HL-60/S4 (cell line): Measurements from ENCODE around the gene MMP12.
"Not testable (repeated sequence)": the region's sequence is repeated elsewhere in the genome, so short reads cannot be mapped to it uniquely, and the experiment has no call there.

Experiments used
- in situ Hi-C: fragments of 300-500 bp; cut with MboI; formaldehyde crosslinking; loops from 2 replicates; pipeline ENCODE4 v1.14.3; 2022; ENCODE audit warnings: low sequenced_read_pairs

Gene MMP12

GRCh38 chr11:102874852-102875251 lies at the start of gene MMP12:
Gene MMP12, minus strand, starts transcription at chr11:102874982. Its CDS starts 45 bp downstream, at chr11:102874937.
- in situ Hi-C loops: no loop called here

GRCh38 chr11:102921587-102922220 lies 46.9 kb upstream of the MMP12 start:
- in situ Hi-C loops: no loop called here

GRCh38 chr11:102920118-102920684 lies 45.4 kb upstream of the MMP12 start:
- in situ Hi-C loops: no loop called here

- in situ Hi-C loops: no loop called here
Observed at GRCh38 chr11:102915044-102915375, 40.2 kb upstream of the MMP12 start.

DNA sequence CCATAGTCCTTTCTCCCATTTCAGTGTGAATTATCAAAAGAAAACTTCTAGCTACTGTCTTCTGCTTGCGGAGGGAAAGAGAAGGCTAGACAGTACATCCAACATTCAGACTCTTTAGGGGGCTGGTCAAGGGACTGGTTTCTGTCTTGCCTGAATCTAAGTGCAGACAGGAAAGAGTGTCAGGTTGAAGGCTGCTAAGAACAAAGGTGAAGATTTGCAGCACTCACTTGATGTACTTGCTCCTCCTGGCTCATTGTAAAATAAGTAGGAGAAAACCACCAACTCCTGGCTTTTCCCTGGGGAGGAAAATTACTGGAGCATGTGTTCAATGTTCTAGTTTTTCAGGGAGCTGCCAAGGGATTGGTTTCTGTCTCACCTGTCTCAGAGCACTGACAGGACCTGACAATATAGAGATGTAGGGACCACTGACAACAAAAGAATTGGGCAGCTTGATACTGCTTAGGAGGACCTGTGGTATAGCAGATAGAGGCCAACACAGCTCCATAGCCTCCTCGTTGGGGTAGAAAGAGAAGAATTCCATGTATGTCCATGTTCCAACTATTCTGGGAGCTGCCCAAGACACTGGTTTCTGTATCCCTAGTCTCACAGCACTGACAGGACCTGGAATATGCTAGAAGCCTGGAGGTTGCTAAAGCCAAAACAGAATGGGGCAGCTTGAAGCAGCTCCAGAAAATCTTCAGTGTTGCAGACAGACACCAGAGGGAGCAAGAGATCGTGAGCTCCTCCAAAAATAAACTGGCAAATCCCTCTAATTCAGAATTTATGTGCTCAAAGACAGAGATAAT lies 39.7 kb upstream of the MMP12 start:
- in situ Hi-C loops: no loop called here

DNA sequence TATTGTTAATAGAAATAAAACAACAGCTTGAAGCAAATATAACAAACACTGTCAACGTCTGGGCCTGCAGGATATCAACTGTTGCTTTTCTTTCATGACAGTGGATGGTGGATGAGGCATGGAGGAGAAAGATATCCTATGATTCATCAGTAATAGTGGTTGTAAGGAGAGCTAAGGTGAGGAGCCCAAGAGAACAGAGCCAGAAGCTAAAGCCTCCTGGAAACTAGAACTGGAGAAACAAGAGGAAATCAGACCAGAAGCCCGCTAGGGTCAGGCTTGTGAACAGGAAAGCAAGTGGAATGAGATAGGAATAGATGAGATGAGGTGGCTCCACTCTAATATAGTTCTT lies 37.7 kb upstream of the MMP12 start:
- in situ Hi-C loops: no loop called here

DNA sequence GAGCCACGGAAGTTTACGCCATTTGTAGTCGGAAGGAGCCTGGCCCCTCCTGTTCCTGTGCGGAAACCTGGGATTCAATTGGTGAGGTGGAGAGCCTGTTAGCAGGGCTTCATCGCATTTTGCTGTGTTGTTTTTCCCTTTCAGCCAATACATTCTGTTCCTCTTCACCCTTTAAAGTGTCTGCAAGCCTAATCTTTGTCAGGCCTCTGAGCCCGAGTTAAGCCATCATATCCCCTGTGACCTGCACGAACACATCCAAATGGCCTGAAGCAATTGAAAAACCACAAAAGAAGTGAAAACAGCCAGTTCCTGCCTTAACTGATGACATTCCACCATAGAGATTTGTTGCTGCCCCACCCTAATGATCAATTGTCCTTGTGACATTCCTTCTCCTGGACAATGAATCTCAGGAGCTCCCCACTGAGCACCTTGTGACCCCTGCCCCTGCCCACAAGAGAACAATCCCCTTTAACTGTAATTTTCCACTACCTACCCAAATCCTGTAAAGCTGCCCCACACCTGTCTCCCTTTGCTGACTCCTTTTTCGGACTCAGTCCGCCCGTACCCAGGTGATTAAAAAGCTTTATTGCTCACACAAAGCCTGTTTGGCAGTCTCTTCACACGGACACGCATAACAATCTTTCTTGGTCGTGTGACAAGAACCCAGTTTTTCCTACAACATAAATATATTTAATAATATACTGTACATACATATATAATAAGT lies 37.1 kb upstream of the MMP12 start:
- in situ Hi-C loops: no loop called here

GRCh38 chr11:102905848-102906247 lies 31.1 kb upstream of the MMP12 start:
- in situ Hi-C loops: not testable (repeated sequence)

- in situ Hi-C loops: not testable (repeated sequence)
Observed at GRCh38 chr11:102903895-102904294, 29.1 kb upstream of the MMP12 start.

DNA sequence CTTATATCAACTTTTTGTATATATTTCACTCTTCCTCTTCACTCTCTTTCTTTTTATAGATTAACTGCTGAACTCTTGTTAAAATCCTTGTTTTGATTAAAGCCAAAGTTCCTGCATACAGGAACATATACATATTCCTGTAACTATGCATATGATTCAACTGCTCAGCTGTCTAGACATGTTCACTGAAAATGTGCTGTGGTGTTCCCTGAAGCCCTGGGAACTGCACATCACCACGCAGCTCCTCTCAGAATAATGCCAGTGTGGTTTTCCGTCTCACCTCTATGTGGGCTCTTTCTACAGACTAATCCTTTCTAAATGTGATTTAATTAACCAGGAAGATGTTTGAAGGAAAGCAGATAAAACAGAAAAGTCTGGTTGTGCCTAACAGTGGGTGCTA lies 25.6 kb upstream of the MMP12 start:
- in situ Hi-C loops: no loop called here

GRCh38 chr11:102891736-102892135 lies 17.0 kb upstream of the MMP12 start:
- in situ Hi-C loops: no loop called here

DNA sequence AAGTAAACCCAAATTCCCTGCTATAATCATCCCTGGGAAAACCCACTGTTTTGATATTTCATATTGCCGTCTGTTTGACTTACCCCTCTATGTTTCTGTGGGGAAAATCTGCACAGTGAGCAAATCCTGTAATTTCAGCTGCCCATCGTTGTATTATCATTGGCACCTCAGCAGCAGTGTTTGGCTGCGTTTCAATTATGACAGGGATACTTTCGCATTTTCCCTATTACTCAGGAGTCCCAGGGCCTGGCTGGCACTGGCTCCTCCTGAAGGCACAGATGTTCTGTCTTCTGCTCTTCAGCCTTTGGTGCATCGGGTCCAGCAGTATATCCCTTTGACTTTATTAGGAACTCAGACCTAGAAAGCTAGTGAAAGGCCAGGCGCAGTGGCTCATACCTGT lies 12.2 kb upstream of the MMP12 start:
- in situ Hi-C loops: no loop called here

DNA sequence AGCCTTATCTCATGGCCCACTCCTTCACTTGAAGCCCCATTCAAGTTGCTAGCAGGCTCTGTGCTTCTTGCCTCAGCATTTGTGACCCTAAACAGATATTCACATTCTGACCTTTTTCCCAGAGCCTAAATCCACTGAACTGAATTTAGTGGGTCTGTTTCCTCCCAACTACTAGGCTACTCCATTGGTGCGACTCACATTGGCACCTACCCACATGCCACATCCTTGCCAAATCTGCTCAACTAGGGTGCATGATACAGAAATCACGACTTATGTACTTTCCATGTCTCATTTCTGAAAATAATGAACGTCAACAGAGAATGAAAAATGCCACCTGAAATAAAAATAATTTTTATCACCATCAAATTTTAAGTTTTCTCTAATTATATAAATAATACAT lies 8.4 kb upstream of the MMP12 start:
- in situ Hi-C loops: no loop called here

- in situ Hi-C loops: no loop called here
Observed at GRCh38 chr11:102882389-102883024, 7.7 kb upstream of the MMP12 start.

DNA sequence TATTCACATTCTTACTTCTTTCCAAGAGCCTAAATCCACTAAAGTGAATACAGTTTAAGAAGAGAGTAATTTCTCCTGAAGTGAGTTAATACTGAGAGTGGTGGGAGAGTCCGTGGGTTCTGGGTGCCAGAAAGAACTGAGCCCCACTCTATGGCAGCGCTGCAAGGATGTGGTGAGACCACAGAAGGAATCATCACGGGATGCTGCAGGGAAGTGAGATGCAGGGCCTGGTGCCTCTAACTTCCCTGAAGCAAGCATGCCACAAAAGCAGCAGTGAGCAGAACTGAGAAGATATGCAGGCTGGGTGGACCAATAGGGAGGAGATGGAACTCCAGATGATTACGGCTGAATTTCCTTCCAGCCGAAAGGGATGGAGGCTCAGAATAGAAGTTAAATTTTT lies 5.0 kb upstream of the MMP12 start:
- in situ Hi-C loops: no loop called here

DNA sequence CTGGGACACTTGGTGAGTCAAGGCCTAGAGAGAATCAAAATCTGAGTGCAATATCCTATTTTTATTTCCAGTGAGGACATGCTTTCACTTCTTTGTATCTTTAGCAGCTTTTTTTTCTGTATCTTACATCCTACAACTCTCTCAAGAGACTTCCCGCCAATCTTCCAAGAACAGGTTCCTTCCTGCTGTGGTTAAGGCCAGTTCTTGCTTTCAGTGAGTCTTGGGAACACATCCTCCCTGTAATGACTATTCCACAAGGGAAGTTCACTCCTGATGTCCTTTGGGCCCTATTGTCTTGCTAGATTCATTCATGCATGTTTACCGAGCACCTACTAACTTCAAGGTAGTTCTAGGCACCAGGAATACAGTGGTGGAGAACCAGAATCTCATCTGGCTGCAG lies 3.8 kb upstream of the MMP12 start:
- in situ Hi-C loops: no loop called here

- in situ Hi-C loops: not testable (repeated sequence)
Observed at GRCh38 chr11:102869354-102869964, 5.3 kb downstream of the MMP12 start.

DNA sequence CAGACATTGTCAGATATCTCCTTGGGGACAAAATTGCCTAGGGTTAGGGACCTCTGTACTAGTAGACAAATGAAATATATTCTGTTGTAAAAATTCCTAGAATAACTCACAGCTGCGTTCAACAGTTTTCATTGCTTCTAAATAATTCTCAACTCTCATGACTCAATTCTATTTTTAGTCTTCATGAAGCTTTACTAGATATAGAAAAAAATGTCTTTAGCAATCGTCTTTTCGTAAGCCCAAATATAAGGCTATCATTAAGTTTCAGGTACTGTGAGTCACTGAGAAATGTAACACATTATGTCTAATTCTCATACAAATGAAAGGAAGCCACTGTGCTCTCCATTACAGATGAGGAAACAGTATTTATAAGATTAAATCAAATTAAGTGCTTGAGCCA lies 6.4 kb downstream of the MMP12 start:
- in situ Hi-C loops: no loop called here

GRCh38 chr11:102864724-102865123 lies 10.1 kb downstream of the MMP12 start:
- in situ Hi-C loops: no loop called here

DNA sequence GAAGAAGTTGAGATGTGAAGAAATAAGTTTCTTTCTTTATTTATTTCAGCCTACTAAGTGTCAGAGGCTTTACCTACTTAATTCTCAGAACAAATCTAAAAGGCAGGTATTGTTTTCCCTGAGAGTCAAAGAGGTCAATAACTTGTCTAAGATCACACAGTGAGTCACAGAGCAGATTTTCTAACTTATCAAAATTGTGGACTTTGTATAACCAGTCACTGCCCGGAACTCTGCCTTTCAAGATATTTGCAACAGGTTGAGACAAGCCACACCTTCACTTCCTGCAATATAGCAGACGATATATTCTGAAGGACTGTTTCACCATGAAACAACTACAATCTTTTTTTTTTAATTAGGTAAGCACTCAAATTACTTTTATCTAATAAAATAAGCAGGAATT lies 20.8 kb downstream of the MMP12 start:
- in situ Hi-C loops: no loop called here

DNA sequence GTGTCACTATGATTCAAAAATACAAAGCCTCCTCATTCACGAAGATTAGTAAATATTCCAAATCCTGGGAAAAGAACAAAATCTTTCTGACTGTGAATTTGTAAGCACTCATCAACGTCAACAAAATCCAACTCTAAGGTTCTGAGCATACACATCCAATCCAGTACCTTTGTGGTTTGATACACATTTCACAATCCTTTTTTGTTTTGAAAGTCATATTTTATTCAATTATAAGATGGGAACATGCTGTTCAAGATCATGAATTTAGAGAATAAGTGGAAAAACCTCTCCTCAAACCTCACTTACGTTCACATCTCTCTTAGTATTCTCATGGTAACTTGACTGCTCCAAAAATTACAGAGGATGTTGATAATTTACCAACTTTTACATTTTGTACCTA lies 21.7 kb downstream of the MMP12 start:
- in situ Hi-C loops: no loop called here
